Measurements from ENCODE around the gene TRIM29.

TRIM29 gene

DNA sequence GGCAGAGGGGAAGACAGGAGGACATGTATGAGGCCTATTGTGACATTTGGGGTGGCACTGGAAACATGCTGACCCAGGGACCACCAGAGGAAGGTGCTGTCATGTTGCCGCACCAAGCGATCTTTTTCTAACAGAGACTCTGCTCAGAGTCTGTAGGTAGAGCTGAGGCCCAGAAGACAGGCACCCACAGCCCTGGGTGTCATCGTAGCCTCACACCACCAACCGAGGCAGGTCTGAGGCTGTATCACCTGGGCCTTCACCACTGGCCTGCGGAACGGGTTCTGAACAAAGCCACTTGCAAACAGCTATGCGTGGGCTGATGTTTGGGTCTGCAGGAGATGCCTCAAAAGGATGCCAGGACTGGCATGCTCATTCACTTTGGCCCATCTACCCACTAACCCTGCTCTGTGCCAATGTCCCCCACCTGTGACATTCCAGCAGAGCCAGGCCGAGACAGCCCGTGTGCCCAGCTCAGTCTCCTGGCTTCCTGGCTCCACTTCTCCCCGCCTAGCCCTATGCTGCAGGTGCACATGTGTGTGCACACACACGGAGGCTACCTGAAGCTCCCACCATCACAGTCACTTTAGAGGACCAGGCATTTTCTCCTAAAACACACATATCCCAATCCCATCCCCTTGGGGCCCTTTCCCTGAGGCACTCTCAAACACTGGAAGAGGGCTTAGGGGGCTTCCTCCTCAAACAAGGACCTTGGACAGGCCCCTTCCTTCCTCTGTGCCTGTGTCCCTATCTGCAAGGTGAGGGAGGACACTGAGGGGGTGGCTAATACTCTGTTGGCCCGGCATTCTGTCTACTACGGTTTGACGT lies 3.6 kb downstream of the TRIM29 start:
- TF ChIP-seq, protein P1, sequence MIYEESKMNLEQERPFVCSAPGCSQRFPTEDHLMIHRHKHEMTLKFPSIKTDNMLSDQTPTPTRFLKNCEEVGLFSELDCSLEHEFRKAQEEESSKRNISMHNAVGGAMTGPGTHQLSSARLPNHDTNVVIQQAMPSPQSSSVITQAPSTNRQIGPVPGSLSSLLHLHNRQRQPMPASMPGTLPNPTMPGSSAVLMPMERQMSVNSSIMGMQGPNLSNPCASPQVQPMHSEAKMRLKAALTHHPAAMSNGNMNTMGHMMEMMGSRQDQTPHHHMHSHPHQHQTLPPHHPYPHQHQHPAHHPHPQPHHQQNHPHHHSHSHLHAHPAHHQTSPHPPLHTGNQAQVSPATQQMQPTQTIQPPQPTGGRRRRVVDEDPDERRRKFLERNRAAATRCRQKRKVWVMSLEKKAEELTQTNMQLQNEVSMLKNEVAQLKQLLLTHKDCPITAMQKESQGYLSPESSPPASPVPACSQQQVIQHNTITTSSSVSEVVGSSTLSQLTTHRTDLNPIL (CRISPR knock-in tag; IDR thresholded peaks at IDR 0.05; ENCODE audit: low read depth) = no peak
- ATAC-seq = no peak

DNA sequence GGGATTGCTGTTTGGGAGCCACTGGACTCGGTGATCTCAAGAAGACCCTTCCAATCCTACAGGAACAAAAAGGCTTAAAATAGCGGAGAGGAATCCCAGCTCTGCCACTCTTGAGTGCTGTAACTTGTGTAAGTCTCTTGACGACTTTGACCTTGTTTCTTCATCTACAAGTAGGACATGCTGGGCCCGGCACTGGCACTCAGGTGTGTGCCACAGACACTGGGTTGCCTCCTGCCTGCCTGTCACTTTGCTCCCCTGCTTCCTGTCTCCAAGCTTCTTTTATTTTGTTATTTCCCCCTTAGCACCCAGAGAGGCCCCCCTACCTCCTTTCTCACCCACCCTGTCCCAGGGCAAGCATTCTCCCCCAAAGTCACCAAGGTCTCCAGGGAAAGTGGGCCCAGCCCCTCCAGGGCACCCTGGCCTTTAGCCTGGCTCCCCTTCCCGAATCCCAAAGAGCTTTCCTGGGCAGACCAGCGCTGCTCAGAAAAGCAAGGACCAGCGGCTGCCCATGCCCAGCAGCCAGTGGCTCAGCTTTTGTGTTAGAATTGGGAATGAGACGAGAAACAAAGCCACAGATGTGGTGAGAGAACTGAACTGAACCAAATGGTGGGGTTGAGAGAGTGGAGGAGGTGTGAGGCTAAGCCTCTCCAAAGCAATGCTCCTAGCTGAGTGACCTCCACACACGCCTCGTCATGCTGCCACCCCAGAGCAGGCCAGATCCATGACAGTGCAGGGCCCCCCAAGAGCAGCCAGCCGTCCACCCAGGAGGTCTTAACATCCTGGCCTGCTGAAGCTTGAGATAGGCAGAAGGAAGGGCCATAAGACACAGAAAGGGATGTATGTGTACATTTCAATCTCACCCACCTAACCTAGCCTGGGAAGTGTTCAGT lies 4.5 kb downstream of the TRIM29 start:
- ATAC-seq = no peak
- TF ChIP-seq GLIS3 (CRISPR knock-in tag; IDR thresholded peaks at IDR 0.05) = no peak

DNA sequence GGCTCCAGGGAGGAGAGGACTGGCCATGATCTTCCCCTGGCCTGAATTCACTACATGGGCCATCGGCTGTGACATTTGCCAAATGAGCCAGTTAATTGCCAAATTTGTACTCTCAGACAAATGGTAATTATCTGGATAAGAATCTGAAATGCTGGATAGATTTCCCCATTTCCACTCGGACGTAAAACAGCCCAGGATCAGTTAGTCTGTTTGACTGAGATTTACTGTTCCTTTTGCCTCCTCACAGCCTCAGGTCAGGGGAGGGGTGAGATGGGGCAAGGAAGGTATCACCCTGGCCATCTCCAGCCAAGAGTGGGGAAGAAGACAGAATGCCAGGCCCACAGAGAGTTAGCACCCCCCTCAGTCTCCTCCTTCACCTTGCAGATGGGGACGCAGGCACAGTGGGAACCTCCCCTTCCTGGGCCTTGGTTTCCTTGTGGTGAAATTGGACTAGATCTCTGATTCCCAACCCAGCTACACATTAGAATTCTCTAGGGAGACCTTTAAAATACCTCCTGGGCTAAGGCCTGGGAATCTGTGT lies 5.2 kb downstream of the TRIM29 start:
- TF ChIP-seq TCF4 (CRISPR knock-in tag; IDR thresholded peaks at IDR 0.05; ENCODE audit: borderline replicate concordance) (0 out of 2 replicates have a peak, but pooled peaks have one; percentile 12), ZFP3 (CRISPR knock-in tag; IDR thresholded peaks at IDR 0.05) (no peak)
- ATAC-seq = no peak

DNA sequence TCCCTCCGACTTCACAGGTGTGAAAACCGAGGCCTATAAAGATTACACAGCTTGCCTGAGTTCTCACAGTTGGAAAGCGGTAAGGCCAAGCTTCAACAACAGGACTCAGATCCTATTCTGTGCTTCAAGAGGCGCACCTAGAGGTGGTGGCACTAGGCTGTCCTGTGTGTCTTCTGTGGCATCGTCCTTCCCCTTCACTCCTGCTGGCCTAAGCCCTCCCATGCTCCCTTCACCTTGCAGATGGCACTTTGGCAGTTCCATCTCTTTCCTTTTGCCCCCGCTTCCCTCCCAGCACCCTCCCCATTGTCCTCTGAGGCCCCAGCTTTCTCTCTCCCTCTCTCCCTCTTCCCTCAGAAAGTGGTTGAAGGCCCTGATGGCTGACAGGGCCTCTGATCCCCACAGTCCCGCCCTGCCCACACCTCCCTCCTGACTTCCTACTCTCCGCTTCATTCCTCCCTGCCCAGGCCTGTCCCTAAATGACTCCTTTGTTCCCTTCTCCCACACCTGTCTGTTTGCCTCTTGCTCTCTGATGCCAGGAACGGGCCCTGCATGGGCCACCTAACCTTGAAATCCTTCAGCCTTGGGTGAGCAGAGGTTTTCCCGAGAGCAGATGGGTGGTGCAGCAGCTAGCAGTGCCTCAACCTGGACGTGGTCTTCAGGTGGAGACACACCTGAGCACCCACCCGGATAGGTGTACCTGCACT lies 5.8 kb downstream of the TRIM29 start:
- TF ChIP-seq TOX (CRISPR knock-in tag; IDR thresholded peaks at IDR 0.05; ENCODE audit: borderline replicate concordance) (no peak), ZFP30 (CRISPR knock-in tag; IDR thresholded peaks at IDR 0.05) (no peak), PPARA (CRISPR knock-in tag; IDR thresholded peaks at IDR 0.05; ENCODE audit: borderline replicate concordance) (no peak), ZFP3 (CRISPR knock-in tag; IDR thresholded peaks at IDR 0.05) (no peak), SNAI2 (CRISPR knock-in tag; IDR thresholded peaks at IDR 0.05) (no peak), ISL1 (CRISPR knock-in tag; IDR thresholded peaks at IDR 0.05) (no peak), ESRRG (CRISPR knock-in tag; IDR thresholded peaks at IDR 0.05) (no peak), OSR1 (CRISPR knock-in tag; IDR thresholded peaks at IDR 0.05) (no peak), ZC3H10 (CRISPR knock-in tag; IDR thresholded peaks at IDR 0.05) (no peak), ZNF565 (CRISPR knock-in tag; conservative IDR thresholded peaks at IDR 0.05; ENCODE audit: low read depth) (no peak), ZNF8 (CRISPR knock-in tag; IDR thresholded peaks at IDR 0.05) (no peak), ZNF70 (CRISPR knock-in tag; IDR thresholded peaks at IDR 0.05) (no peak), TCF4 (CRISPR knock-in tag; IDR thresholded peaks at IDR 0.05; ENCODE audit: borderline replicate concordance) (no peak)
- TF ChIP-seq, protein P2, sequence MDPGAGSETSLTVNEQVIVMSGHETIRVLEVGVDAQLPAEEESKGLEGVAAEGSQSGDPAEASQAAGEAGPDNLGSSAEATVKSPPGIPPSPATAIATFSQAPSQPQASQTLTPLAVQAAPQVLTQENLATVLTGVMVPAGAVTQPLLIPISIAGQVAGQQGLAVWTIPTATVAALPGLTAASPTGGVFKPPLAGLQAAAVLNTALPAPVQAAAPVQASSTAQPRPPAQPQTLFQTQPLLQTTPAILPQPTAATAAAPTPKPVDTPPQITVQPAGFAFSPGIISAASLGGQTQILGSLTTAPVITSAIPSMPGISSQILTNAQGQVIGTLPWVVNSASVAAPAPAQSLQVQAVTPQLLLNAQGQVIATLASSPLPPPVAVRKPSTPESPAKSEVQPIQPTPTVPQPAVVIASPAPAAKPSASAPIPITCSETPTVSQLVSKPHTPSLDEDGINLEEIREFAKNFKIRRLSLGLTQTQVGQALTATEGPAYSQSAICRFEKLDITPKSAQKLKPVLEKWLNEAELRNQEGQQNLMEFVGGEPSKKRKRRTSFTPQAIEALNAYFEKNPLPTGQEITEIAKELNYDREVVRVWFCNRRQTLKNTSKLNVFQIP (CRISPR knock-in tag; IDR thresholded peaks at IDR 0.05; ENCODE audit: borderline replicate concordance, low read depth) = no peak
- TF ChIP-seq, protein P3, sequence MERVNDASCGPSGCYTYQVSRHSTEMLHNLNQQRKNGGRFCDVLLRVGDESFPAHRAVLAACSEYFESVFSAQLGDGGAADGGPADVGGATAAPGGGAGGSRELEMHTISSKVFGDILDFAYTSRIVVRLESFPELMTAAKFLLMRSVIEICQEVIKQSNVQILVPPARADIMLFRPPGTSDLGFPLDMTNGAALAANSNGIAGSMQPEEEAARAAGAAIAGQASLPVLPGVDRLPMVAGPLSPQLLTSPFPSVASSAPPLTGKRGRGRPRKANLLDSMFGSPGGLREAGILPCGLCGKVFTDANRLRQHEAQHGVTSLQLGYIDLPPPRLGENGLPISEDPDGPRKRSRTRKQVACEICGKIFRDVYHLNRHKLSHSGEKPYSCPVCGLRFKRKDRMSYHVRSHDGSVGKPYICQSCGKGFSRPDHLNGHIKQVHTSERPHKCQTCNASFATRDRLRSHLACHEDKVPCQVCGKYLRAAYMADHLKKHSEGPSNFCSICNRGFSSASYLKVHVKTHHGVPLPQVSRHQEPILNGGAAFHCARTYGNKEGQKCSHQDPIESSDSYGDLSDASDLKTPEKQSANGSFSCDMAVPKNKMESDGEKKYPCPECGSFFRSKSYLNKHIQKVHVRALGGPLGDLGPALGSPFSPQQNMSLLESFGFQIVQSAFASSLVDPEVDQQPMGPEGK (CRISPR knock-in tag; IDR thresholded peaks at IDR 0.05; ENCODE audit: borderline replicate concordance) = no peak
- TF ChIP-seq, protein P4, sequence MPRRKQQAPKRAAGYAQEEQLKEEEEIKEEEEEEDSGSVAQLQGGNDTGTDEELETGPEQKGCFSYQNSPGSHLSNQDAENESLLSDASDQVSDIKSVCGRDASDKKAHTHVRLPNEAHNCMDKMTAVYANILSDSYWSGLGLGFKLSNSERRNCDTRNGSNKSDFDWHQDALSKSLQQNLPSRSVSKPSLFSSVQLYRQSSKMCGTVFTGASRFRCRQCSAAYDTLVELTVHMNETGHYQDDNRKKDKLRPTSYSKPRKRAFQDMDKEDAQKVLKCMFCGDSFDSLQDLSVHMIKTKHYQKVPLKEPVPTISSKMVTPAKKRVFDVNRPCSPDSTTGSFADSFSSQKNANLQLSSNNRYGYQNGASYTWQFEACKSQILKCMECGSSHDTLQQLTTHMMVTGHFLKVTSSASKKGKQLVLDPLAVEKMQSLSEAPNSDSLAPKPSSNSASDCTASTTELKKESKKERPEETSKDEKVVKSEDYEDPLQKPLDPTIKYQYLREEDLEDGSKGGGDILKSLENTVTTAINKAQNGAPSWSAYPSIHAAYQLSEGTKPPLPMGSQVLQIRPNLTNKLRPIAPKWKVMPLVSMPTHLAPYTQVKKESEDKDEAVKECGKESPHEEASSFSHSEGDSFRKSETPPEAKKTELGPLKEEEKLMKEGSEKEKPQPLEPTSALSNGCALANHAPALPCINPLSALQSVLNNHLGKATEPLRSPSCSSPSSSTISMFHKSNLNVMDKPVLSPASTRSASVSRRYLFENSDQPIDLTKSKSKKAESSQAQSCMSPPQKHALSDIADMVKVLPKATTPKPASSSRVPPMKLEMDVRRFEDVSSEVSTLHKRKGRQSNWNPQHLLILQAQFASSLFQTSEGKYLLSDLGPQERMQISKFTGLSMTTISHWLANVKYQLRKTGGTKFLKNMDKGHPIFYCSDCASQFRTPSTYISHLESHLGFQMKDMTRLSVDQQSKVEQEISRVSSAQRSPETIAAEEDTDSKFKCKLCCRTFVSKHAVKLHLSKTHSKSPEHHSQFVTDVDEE (CRISPR knock-in tag; IDR thresholded peaks at IDR 0.05) = no peak
- TF ChIP-seq, protein P1 (CRISPR knock-in tag; IDR thresholded peaks at IDR 0.05; ENCODE audit: low read depth) = no peak
- no peak for ATAC-seq

All from SK-N-SH treated with all-trans-retinoic acid at 6 μM for 48 hours (cell line).